Peyer's patch (tissue), 4 donors: Measurements from ENCODE around the gene MLF1. TPM values are rescaled to one million over a fixed set of nuclear protein-coding genes. Genes with fewer than 3 reads are reported as not detected.

Experiments used
- DNase-seq, 3 donors: peaks; one replicate each; pipeline ENCODE4 v3.0.0-alpha.2; 2017 to 2019
- H3K27ac ChIP-seq, 4 donors: fragments of 200-600 bp; sonication (generic); one replicate each; pipeline ENCODE4 v1.5.1; 2016 to 2019
- H3K27me3 ChIP-seq, 2 donors: fragments of 200-600 bp; sonication (generic); one replicate each; pipeline ENCODE4 v1.5.1; 2019
- H3K36me3 ChIP-seq, 3 donors: fragments of 200-600 bp; sonication (generic); one replicate each; pipeline ENCODE4 v1.5.1; 2016 to 2019
- H3K4me1 ChIP-seq, 4 donors: fragments of 200-600 bp; sonication (generic); one replicate each; pipeline ENCODE4 v1.5.1; 2016 to 2019
- H3K4me3 ChIP-seq, 4 donors: fragments of 200-600 bp; sonication (generic); 1 replicate in 3 of 4; 2 replicates in 1 of 4; pipeline ENCODE4 v1.5.1; 2016 to 2019; ENCODE audit warnings: mild to moderate bottlenecking in 1 of 4
- H3K9me3 ChIP-seq, 4 donors: fragments of 200-600 bp; sonication (generic); one replicate each; pipeline ENCODE4 v1.5.1; 2016 to 2019; ENCODE audit warnings: mild to moderate bottlenecking in 1 of 4
- CTCF ChIP-seq, 6 experiments: fragments of 450-650 bp in 4 of 6; fragments of 200-600 bp in 2 of 6; sonication (generic) in 1 of 6; IDR thresholded peaks; one replicate each; pipeline ENCODE4 v1.5.1; 2017 to 2019; ENCODE audit warnings: antibody characterized with exemption in 6 of 6, mild to moderate bottlenecking in 3 of 6, moderate library complexity in 1 of 6
- POLR2A ChIP-seq, 2 donors: fragments of 450-650 bp; IDR thresholded peaks; one replicate each; pipeline ENCODE4 v1.5.1; 2017; ENCODE audit warnings: antibody characterized with exemption in 2 of 2, mild to moderate bottlenecking in 2 of 2, moderate library complexity in 2 of 2
- small RNA-seq, 2 donors: library from RNA; depleted of rRNA; stranded (forward); fragments of <200 nt; gene quantifications; one replicate each; pipeline ENCODE3, GENCODE V24; 2016
- total RNA-seq, 4 donors: library from RNA; depleted of rRNA; stranded (reverse); fragments of >200 nt; gene quantifications; one replicate each; pipeline ENCODE4 v1.1.0, GENCODE V29; 2016

Gene MLF1
- total RNA-seq, 4 donors from 2014 or later, result 1.3 to 4.1 TPM; not detected in 2

GRCh38 chr3:158649791-158650190, 78.8 kb downstream of the MLF1 start:
- TF ChIP-seq CTCF (IDR thresholded peaks at IDR 0.05) (no peak), POLR2A (IDR thresholded peaks at IDR 0.05) (no peak)
- peaks cover 0 to 69% (median 3%) of the 10 kb centered on the region in 3 donors for H3K36me3 ChIP-seq

GRCh38 chr3:158651192-158651591, 80.2 kb downstream of the MLF1 start:
- peaks cover 0 to 3% (median 0%) of the 10 kb centered on the region in 4 donors for H3K4me1 ChIP-seq

More at GRCh38 chr3:158649791-158650190, 78.8 kb downstream of the MLF1 start:
- H3K4me1 ChIP-seq, result peaks cover 0 to 16% (median 4%) of the 10 kb centered on the region in 4 donors
- H3K27me3 ChIP-seq, result no peaks in the 10 kb centered on the region
- no peak for DNase-seq
- no peak overlapping the region for H3K27ac ChIP-seq
- H3K4me3 ChIP-seq, result no peak overlapping the region
- no peaks in the 10 kb centered on the region for H3K9me3 ChIP-seq

GRCh38 chr3:158652463-158652862, 81.5 kb downstream of the MLF1 start:
- H3K27ac ChIP-seq, result no peak overlapping the region
- H3K9me3 ChIP-seq, result no peaks in the 10 kb centered on the region
- H3K4me3 ChIP-seq, result no peak overlapping the region
- no peak for TF ChIP-seq CTCF (IDR thresholded peaks at IDR 0.05)
- TF ChIP-seq POLR2A (IDR thresholded peaks at IDR 0.05), result no peak
- H3K27me3 ChIP-seq, result no peaks in the 10 kb centered on the region
- no peak for DNase-seq
- peaks cover 0 to 77% (median 4%) of the 10 kb centered on the region in 3 donors for H3K36me3 ChIP-seq
- H3K4me1 ChIP-seq, result no peaks in the 10 kb centered on the region

More at GRCh38 chr3:158651192-158651591, 80.2 kb downstream of the MLF1 start:
- no peak for DNase-seq
- Histone ChIP-seq H3K27ac (no peak overlapping the region), H3K27me3 (no peaks in the 10 kb centered on the region), H3K9me3 (no peaks in the 10 kb centered on the region), H3K4me3 (no peak overlapping the region), H3K36me3 (peaks cover 0 to 78% (median 4%) of the 10 kb centered on the region in 3 donors)
- no peak for TF ChIP-seq CTCF (IDR thresholded peaks at IDR 0.05)
- no peak for TF ChIP-seq POLR2A (IDR thresholded peaks at IDR 0.05)

Small RNA genes lying within 50 kb of the gene (small RNA-seq; reads per million reads assigned to genes)
- 0 reads per million in 2 donors for gene AC025033.1

Other genes starting within 250 kb of the MLF1 start
- gene GFM1, start 73.3 kb downstream of the MLF1 start, total RNA-seq, result 10 to 100 TPM; 27.2 to 66.6 (median 44.5) TPM
- gene LXN, start 101.5 kb downstream of the MLF1 start, total RNA-seq, result 10 to 100 TPM; 18.2 to 33.6 (median 26.0) TPM
- 100 to 1,000 TPM in 2 of 4 donors, 10 to 100 TPM in 2; 11.6 to 225 (median 84.9) TPM for gene RARRES1, start 161.3 kb downstream of the MLF1 start, total RNA-seq
- 10 to 100 TPM; 14.9 to 48.0 (median 42.6) TPM for gene MFSD1, start 230.9 kb downstream of the MLF1 start, total RNA-seq